Gastrocnemius medialis (tissue), 4 donors: ENCODE measurements around the gene MAD1L1. TPM values are rescaled to one million over a fixed set of nuclear protein-coding genes. Genes with fewer than 3 reads are reported as not detected.
"Not testable (repeated sequence)": the region's sequence is repeated elsewhere in the genome, so short reads cannot be mapped to it uniquely, and the experiment has no call there.

ENCODE experiments used
- ATAC-seq, 2 donors: fragments of 150-250 bp; one replicate each; pipeline ENCODE4 v1.9.1; 2016
- DNase-seq, 2 donors: peaks; one replicate each; pipeline ENCODE4 v3.0.0-alpha.2; 2019
- H3K27ac ChIP-seq, 4 donors: fragments of 200-600 bp; sonication (generic); 1 replicate in 1 of 4; 2 replicates in 3 of 4; pipeline ENCODE4 v1.5.1; 2016 to 2018; ENCODE audit warnings: mild to moderate bottlenecking in 2 of 4, moderate library complexity in 1 of 4
- H3K27me3 ChIP-seq, 3 donors: fragments of 200-600 bp; sonication (generic) in 2 of 3; 1 replicate in 1 of 3; 2 replicates in 2 of 3; pipeline versions ENCODE4 v1.5.1 to v1.6.0; 2016 to 2019; ENCODE audit warnings: mild to moderate bottlenecking in 1 of 3, moderate library complexity in 1 of 3
- H3K36me3 ChIP-seq, 2 donors: fragments of 200-600 bp; sonication (generic) in 1 of 2; one replicate each; pipeline ENCODE4 v1.5.1; 2017 to 2018
- H3K4me1 ChIP-seq, 2 donors: fragments of 200-600 bp; sonication (generic) in 1 of 2; one replicate each; pipeline ENCODE4 v1.5.1; 2016 to 2017; ENCODE audit warnings: mild to moderate bottlenecking in 2 of 2
- H3K4me3 ChIP-seq, 4 donors: fragments of 200-600 bp; sonication (generic) in 3 of 4; 1 replicate in 1 of 4; 2 replicates in 3 of 4; pipeline ENCODE4 v1.5.1; 2016 to 2019; ENCODE audit warnings: mild to moderate bottlenecking in 2 of 4
- H3K9me3 ChIP-seq, 3 donors: fragments of 200-600 bp; sonication (generic) in 2 of 3; 1 replicate in 1 of 3; 2 replicates in 2 of 3; pipeline ENCODE4 v1.5.1; 2016 to 2019
- CTCF ChIP-seq, 5 experiments: fragments of 450-650 bp in 3 of 5; fragments of 200-600 bp in 2 of 5; sonication (generic) in 2 of 5; IDR thresholded peaks in 4 of 5; conservative IDR thresholded peaks in 1 of 5; 1 replicate in 4 of 5; 2 replicates in 1 of 5; pipeline ENCODE4 v1.5.1; 2016 to 2019; ENCODE audit warnings: antibody characterized with exemption in 5 of 5, mild to moderate bottlenecking in 3 of 5, moderate library complexity in 3 of 5
- POLR2A ChIP-seq, 2 donors: fragments of 450-650 bp; IDR thresholded peaks; one replicate each; pipeline ENCODE4 v1.6.1; 2017; ENCODE audit warnings: antibody characterized with exemption in 2 of 2, mild to moderate bottlenecking in 2 of 2, moderate library complexity in 2 of 2
- in situ Hi-C, 4 donors: fragments of 200-750 bp; cut with MboI; loops; one replicate each; pipeline versions ENCODE4 v1.15.0 to v1.8.0; 2017; ENCODE audit warnings: low sequenced_read_pairs in 4 of 4
- intact Hi-C: fragments of 100-400 bp; cut with DNase I; formaldehyde crosslinking; loops from one replicate; pipeline ENCODE4 v1.15.1; 2023; ENCODE audit warnings: low total_unique reads
- total RNA-seq, 4 donors: library from RNA; depleted of rRNA; stranded (reverse); fragments of >200 nt; gene quantifications; one replicate each; pipeline versions ENCODE4 v1.1.0 to v1.2.3, GENCODE V29; 2016

MAD1L1 gene
- total RNA-seq, 4 donors from 2014 or later: 19.7 to 32.4 (median 22.7) TPM

DNA sequence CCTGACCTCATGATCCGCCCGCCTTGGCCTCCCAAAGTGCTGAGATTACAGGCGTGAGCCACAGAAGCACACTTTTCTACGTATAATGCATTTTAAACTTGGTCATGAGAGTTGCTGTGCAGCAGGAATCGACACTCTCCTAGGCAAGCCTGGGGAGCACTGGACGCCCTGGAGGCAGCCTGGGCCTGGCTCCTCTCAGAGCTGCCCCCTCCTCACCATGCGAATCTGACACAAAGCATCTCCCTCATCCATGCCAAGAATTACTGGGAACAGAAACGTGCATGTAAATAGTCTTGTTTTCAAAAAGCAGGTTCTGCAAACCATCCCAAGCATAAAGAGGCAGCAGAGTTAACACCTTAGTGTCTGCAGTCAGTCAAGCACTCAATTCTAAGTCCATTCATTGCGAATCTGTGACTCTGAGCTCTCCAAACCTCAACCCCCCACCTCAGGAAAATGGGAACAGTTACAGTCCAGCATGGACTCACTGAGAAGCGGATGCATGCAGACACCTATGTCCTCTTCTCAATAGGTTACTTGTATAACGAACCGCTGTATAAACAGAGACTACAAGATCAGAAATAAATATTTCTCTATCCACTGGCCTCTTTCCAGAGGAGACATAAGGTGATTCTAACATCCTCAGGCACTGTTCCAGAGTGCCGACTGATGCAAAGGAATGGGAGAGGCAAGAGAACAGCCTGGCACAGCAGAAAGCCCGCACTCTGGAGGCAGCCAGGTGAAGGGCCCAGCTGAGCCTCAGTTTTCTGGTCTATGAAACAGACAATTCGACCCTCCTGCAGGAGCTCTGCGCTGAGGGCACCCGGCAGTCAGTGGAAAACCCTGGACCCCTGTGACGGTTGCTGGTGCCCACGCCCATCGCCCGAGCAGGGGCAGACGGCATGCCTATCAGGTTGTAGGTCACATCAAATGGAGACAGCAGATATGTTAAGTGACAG, 68.9 kb downstream of the MAD1L1 start:
- Histone ChIP-seq H3K4me1 (peaks cover 5 to 11% of the 10 kb centered on the region in 2 donors), H3K4me3 (no peak overlapping the region), H3K9me3 (no peaks in the 10 kb centered on the region), H3K27ac (no peak overlapping the region), H3K27me3 (no peaks in the 10 kb centered on the region), H3K36me3 (peaks cover 0 to 4% of the 10 kb centered on the region in 2 donors)
- intact Hi-C loops (no loop called here), in situ Hi-C loops (no loop called here)
- ATAC-seq: no peak
- DNase-seq: peak in 1 of 2 donors; percentile 1
- TF ChIP-seq POLR2A (IDR thresholded peaks at IDR 0.05) (no peak), CTCF (IDR thresholded peaks at IDR 0.05 in 4 of 5, conservative IDR thresholded peaks at IDR 0.05 in 1 of 5) (no peak)

GRCh38 chr7:2162959-2163358, 69.8 kb downstream of the MAD1L1 start:
- no peak for ATAC-seq
- intact Hi-C loops: no loop called here
- Histone ChIP-seq H3K27me3 (no peaks in the 10 kb centered on the region), H3K4me1 (peaks cover 11 to 17% of the 10 kb centered on the region in 2 donors), H3K4me3 (no peak overlapping the region), H3K36me3 (peaks cover 0 to 3% of the 10 kb centered on the region in 2 donors), H3K27ac (no peak overlapping the region), H3K9me3 (no peaks in the 10 kb centered on the region)
- DNase-seq: peak in 1 of 2 donors; percentile 3
- TF ChIP-seq POLR2A (IDR thresholded peaks at IDR 0.05) (no peak), CTCF (IDR thresholded peaks at IDR 0.05 in 4 of 5, conservative IDR thresholded peaks at IDR 0.05 in 1 of 5) (no peak)
- in situ Hi-C loops: no loop called here

DNA sequence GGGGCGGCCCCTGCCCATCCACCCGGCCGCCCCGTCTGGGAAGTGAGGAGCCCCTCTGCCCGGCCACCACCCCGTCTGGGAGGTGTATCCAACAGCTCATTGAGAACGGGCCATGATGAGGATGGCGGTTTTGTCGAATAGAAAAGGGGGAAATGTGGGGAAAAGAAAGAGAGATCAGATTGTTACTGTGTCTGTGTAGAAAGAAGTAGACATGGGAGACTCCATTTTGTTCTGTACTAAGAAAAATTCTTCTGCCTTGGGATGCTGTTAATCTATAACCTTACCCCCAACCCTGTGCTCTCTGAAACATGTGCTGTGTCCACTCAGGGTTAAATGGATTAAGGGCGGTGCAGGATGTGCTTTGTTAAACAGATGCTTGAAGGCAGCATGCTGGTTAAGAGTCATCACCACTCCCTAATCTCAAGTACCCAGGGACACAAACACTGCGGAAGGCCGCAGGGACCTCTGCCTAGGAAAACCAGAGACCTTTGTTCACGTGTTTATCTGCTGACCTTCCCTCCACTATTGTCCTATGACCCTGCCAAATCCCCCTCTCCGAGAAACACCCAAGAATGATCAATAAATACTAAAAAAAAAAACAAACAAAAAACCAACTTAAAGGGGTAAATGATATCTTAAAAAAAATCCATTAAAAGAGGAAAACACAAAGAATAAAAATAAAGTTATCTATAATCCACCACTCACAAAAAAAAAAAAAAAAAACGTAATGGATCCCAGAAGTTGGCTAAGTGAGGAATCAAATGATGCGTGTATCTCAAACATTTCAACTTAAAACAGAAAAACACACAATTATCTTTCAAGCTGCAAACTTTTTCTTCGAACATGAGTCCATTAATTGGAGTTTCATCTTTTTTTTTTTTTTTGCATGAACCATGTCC, 70.5 kb downstream of the MAD1L1 start:
- ATAC-seq, H3K27me3 ChIP-seq, intact Hi-C loops, H3K27ac ChIP-seq, H3K4me3 ChIP-seq, DNase-seq, H3K9me3 ChIP-seq, in situ Hi-C loops, H3K36me3 ChIP-seq: not testable (repeated sequence)
- peaks cover 18 to 24% of the 10 kb centered on the region in 2 donors for H3K4me1 ChIP-seq

DNA sequence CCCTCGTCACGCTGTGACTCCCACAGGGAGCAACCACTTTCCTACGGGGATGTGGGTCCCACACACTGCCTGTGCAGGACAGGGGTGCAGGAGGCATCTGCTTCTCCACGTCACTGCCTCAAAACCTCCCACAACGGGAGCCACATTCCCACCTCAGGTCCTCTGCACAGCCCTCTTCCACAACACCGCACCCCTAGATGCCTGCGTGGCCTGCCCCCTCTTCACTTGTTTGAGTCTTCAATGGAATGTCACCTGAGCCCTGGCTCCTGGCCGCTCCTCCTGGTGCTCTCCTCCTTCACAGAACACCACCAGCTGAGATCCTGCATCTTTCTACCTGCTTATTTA, 73.6 kb downstream of the MAD1L1 start:
- Histone ChIP-seq H3K9me3 (no peaks in the 10 kb centered on the region), H3K4me3 (no peak overlapping the region), H3K4me1 (peaks cover 29 to 34% of the 10 kb centered on the region in 2 donors), H3K27ac (no peak overlapping the region), H3K36me3 (no peaks in the 10 kb centered on the region), H3K27me3 (no peaks in the 10 kb centered on the region)
- in situ Hi-C loops (no loop called here), intact Hi-C loops (loop anchor here (5.0 to 10.0 kb wide), 2 partner anchors 33 to 54 kb away; no protein-coding TSS in a partner anchor)
- TF ChIP-seq POLR2A (IDR thresholded peaks at IDR 0.05): no peak
- TF ChIP-seq CTCF (IDR thresholded peaks at IDR 0.05 in 4 of 5, conservative IDR thresholded peaks at IDR 0.05 in 1 of 5): no peak
- ATAC-seq (no peak), DNase-seq (no peak)
